Transverse colon (tissue), 4 donors: ENCODE measurements around the gene RTP5.
"Not testable (repeated sequence)": the region's sequence is repeated elsewhere in the genome, so short reads cannot be mapped to it uniquely, and the experiment has no call there.

ENCODE experiments used
- CTCF ChIP-seq, 5 experiments: fragments of 200-600 bp in 3 of 5; fragments of 450-650 bp in 2 of 5; sonication (generic) in 3 of 5; IDR thresholded peaks; 1 replicate in 2 of 5; 2 replicates in 3 of 5; pipeline ENCODE4 v1.5.1; 2016 to 2017; ENCODE audit warnings: antibody characterized with exemption in 5 of 5, inconsistent platforms in 3 of 5, mild to moderate bottlenecking in 2 of 5, moderate library complexity in 1 of 5
- POLR2A ChIP-seq: fragments of 450-650 bp; IDR thresholded peaks from one replicate; pipeline ENCODE4 v1.6.1; 2016; ENCODE audit warnings: antibody characterized with exemption, mild to moderate bottlenecking, moderate library complexity
- POLR2AphosphoS5 ChIP-seq, 3 donors: sonication (generic); formaldehyde crosslinking; IDR thresholded peaks; one replicate each; pipeline ENCODE4 v1.6.1; 2016; ENCODE audit warnings: antibody characterized with exemption in 3 of 3

- not testable (repeated sequence) for TF ChIP-seq CTCF (IDR thresholded peaks at IDR 0.05); POLR2AphosphoS5 (IDR thresholded peaks at IDR 0.05); POLR2A
Observed at GRCh38 chr2:241922816-241923601, 53.5 kb downstream of the RTP5 start.
